Neuronal stem cell (in vitro differentiated cells): ENCODE measurements around the gene ANKS6.

Experiments
- DNase-seq: peaks from one replicate; pipeline ENCODE4 v3.0.0-alpha.2; 2013; ENCODE audit warnings: low spot score
- H2AFZ ChIP-seq: one replicate; pipeline ENCODE4 v1.6.1; 2013; ENCODE audit warnings: mild to moderate bottlenecking, low read length, inconsistent platforms
- H2AK5ac ChIP-seq: 2 replicates; pipeline ENCODE4 v1.6.1; 2013; ENCODE audit warnings: low read depth, mild to moderate bottlenecking, inconsistent platforms, low read length, moderate library complexity, mixed read lengths
- H2BK120ac ChIP-seq: 2 replicates; pipeline ENCODE4 v1.6.1; 2013; ENCODE audit warnings: low read depth, mild to moderate bottlenecking, inconsistent platforms, low read length, moderate library complexity, mixed read lengths
- H2BK12ac ChIP-seq: one replicate; pipeline ENCODE4 v1.6.1; 2013; ENCODE audit warnings: low read length, inconsistent platforms
- H2BK15ac ChIP-seq: 2 replicates; pipeline ENCODE4 v1.6.1; 2013; ENCODE audit warnings: mild to moderate bottlenecking, low read length, inconsistent platforms, mixed read lengths
- H2BK5ac ChIP-seq: one replicate; pipeline ENCODE4 v1.6.1; 2013; ENCODE audit warnings: inconsistent platforms, mild to moderate bottlenecking, low read length, moderate library complexity
- H3K14ac ChIP-seq: one replicate; pipeline ENCODE4 v1.6.1; 2013; ENCODE audit warnings: low read length, inconsistent platforms
- H3K18ac ChIP-seq: 2 replicates; pipeline ENCODE4 v1.6.1; 2013; ENCODE audit warnings: low read length, inconsistent platforms
- H3K23ac ChIP-seq: 2 replicates; pipeline ENCODE4 v1.6.1; 2013; ENCODE audit warnings: low read depth, mild to moderate bottlenecking, mixed read lengths, low read length, inconsistent platforms; ENCODE audit not compliant: poor library complexity
- H3K27ac ChIP-seq: replicated peaks from 3 replicates; pipeline ENCODE4 v1.5.1; 2013; ENCODE audit warnings: low read length, inconsistent platforms
- H3K27me3 ChIP-seq, 3 experiments: 2 replicates each; pipeline ENCODE4 v1.6.1; 2013; ENCODE audit warnings: low read length in 3 of 3, mild to moderate bottlenecking in 2 of 3, inconsistent platforms in 1 of 3, low read depth in 1 of 3, mixed read lengths in 1 of 3, moderate library complexity in 1 of 3; ENCODE audit not compliant: control insufficient read depth in 3 of 3, insufficient read depth in 3 of 3
- H3K36me3 ChIP-seq, 2 donors: replicated peaks in 1 of 2; 2 replicates each; pipeline ENCODE4 v1.6.1; 2013; ENCODE audit warnings: low read length in 2 of 2; ENCODE audit not compliant: control insufficient read depth in 2 of 2, insufficient read depth in 2 of 2
- H3K4ac ChIP-seq: 2 replicates; pipeline ENCODE4 v1.6.1; 2013; ENCODE audit warnings: inconsistent platforms, mild to moderate bottlenecking, low read length, moderate library complexity
- H3K4me1 ChIP-seq, 2 donors: 1 replicate in 1 of 2; 2 replicates in 1 of 2; pipeline ENCODE4 v1.6.1; 2013; ENCODE audit warnings: low read length in 2 of 2, low read depth in 1 of 2; ENCODE audit not compliant: control insufficient read depth in 2 of 2, insufficient read depth in 1 of 2
- H3K4me2 ChIP-seq: one replicate; pipeline ENCODE4 v1.6.1; 2013; ENCODE audit warnings: mild to moderate bottlenecking, low read length, inconsistent platforms; ENCODE audit not compliant: insufficient read depth, poor library complexity, severe bottlenecking
- H3K4me3 ChIP-seq, 2 donors: 2 replicates each; pipeline ENCODE4 v1.5.1; 2013; ENCODE audit warnings: low read length in 2 of 2, mild to moderate bottlenecking in 2 of 2, inconsistent platforms in 1 of 2, moderate library complexity in 1 of 2
- H3K79me1 ChIP-seq: one replicate; pipeline ENCODE4 v1.6.1; 2013; ENCODE audit warnings: low read depth, mild to moderate bottlenecking, inconsistent platforms, low read length, moderate library complexity
- H3K9ac ChIP-seq: one replicate; pipeline ENCODE4 v1.6.1; 2013; ENCODE audit warnings: mild to moderate bottlenecking, low read depth, low read length, inconsistent platforms; ENCODE audit not compliant: poor library complexity
- H3K9me3 ChIP-seq, 2 donors: replicated peaks in 1 of 2; 2 replicates each; pipeline versions ENCODE3 to v1.6.1; 2013; ENCODE audit warnings: low read length in 2 of 2, mild to moderate bottlenecking in 2 of 2, inconsistent platforms in 1 of 2, low read depth in 1 of 2, mixed read lengths in 1 of 2, moderate library complexity in 1 of 2; ENCODE audit not compliant: control insufficient read depth in 2 of 2, insufficient read depth in 1 of 2
- H4K8ac ChIP-seq: one replicate; pipeline ENCODE4 v1.6.1; 2013; ENCODE audit warnings: low read depth, mild to moderate bottlenecking, inconsistent platforms, low read length, moderate library complexity
- H4K91ac ChIP-seq: one replicate; pipeline ENCODE4 v1.6.1; 2013; ENCODE audit warnings: low read length, low read depth, mild to moderate bottlenecking, inconsistent platforms; ENCODE audit not compliant: poor library complexity
- WGBS, 2 donors: extraction: QIAGEN DNeasy Blood & Tissue Kit; methylation state at CpG; one replicate each; pipeline ENCODE4 v1.1.7; 2013; ENCODE audit warnings: missing lambda C conversion rate in 2 of 2, mixed read lengths in 1 of 2; ENCODE audit not compliant: insufficient read length in 2 of 2, insufficient replicate concordance in 1 of 2; ENCODE audit errors: extremely low coverage in 2 of 2; 5-methylcytosine and 5-hydroxymethylcytosine counted together

The ANKS6 gene

DNA sequence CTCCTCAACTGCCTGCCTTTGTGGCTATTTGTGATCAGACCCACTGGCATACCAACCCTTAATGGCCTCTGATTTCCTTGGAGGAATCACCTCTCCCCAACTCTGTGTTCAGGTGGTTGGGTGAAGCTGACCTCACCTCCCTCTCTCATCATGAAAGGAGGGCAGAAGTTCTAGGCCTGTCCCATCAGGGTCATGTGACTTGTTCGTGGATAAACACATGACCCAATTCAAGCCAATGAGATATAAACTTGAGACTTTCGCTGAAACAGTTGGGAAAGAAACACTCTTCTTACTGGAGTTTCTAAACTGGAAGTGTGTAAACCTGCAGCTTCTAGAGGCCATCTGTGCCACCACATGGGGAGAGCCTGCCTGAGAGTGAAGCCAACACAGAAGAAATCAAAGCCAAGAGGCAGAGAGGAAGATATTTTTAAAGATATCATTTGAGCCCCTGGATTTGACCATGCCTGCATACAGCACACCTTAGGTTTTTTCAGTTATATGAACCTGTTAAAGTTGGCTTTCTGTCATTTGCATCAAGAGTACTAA, 93.4 kb downstream of the ANKS6 start:
- H3K4me1 ChIP-seq: peaks cover 2 to 5% of the 10 kb centered on the region in 2 donors
- H3K79me1 ChIP-seq: no peaks in the 10 kb centered on the region
- no CpG with 5 or more reads among the region's 2 CpGs for WGBS, 2 donors
- H3K23ac ChIP-seq: no peak overlapping the region
- no peak overlapping the region for H3K18ac ChIP-seq
- peaks cover 12 to 68% (median 22%) of the 10 kb centered on the region in 3 experiments for H3K27me3 ChIP-seq
- H3K4ac ChIP-seq: no peak overlapping the region
- H2BK120ac ChIP-seq: no peak overlapping the region
- no peak overlapping the region for H3K14ac ChIP-seq
- H2BK15ac ChIP-seq: no peak overlapping the region
- no peak overlapping the region for H3K9ac ChIP-seq
- H3K4me3 ChIP-seq: no peak overlapping the region
- H3K27ac ChIP-seq: no peak overlapping the region
- H2AK5ac ChIP-seq: no peak overlapping the region
- H3K36me3 ChIP-seq: no peaks in the 10 kb centered on the region
- no peak overlapping the region for H4K8ac ChIP-seq
- H3K4me2 ChIP-seq: no peak overlapping the region
- no peak overlapping the region for H2AFZ ChIP-seq
- no peak overlapping the region for H4K91ac ChIP-seq
- no peak overlapping the region for H2BK5ac ChIP-seq
- no peaks in the 10 kb centered on the region for H3K9me3 ChIP-seq
- H2BK12ac ChIP-seq: no peak overlapping the region
- DNase-seq: no peak

DNA sequence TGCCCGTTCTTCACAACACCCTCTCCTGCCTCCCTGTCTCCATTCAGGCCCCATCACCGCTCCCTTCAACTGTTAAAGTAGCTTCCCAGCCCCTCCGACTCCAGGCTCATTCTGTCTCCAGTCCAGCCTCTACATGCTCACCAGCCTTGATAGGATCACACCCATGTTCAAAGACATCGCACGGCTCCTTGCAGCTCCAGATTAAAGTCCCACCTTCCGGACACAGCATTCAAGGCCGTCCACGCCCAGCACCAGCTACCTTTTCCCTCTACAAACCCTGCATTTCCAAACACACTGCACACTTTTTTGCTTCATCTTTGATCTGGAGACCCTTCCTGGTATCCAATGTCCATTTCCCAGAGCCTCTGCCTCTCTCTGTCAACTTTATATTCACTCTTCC, 94.0 kb downstream of the ANKS6 start:
- Histone ChIP-seq H3K23ac (no peak overlapping the region), H4K91ac (no peak overlapping the region), H2BK120ac (no peak overlapping the region), H4K8ac (no peak overlapping the region), H2BK5ac (no peak overlapping the region), H3K27me3 (peaks cover 7 to 62% (median 16%) of the 10 kb centered on the region in 3 experiments), H3K4me1 (peaks cover 2 to 5% of the 10 kb centered on the region in 2 donors), H3K4ac (no peak overlapping the region), H3K14ac (no peak overlapping the region), H3K18ac (no peak overlapping the region), H3K79me1 (no peaks in the 10 kb centered on the region), H2BK15ac (no peak overlapping the region), H3K36me3 (no peaks in the 10 kb centered on the region), H2BK12ac (no peak overlapping the region), H3K27ac (no peak overlapping the region), H3K9ac (no peak overlapping the region), H2AK5ac (no peak overlapping the region), H3K9me3 (no peaks in the 10 kb centered on the region), H3K4me3 (no peak overlapping the region), H3K4me2 (no peak overlapping the region), H2AFZ (no peak overlapping the region)
- no peak for DNase-seq
- no CpG with 5 or more reads among the region's 8 CpGs for WGBS, 2 donors

DNA sequence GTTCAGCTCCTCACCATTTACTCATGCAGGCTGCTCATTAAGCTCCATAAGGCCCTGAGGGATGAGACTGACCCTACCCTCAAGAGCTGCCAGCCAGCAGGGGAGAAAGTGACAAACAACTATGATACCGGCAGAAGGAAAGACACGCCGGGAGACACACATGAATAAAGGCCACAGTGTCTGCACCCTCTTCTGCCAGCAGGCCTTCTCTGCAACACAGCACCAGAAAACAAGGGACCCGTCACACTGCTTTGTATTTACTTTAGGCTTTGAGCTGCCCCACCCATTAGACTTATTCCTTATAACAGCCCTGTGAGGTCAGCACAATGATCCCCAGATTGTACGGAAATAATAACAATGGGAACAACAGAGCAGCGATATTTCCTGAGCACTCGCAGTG, 94.8 kb downstream of the ANKS6 start:
- no peak overlapping the region for H2BK120ac ChIP-seq
- no peak overlapping the region for H2BK15ac ChIP-seq
- H3K36me3 ChIP-seq: no peaks in the 10 kb centered on the region
- H3K14ac ChIP-seq: no peak overlapping the region
- H3K79me1 ChIP-seq: no peaks in the 10 kb centered on the region
- no peak overlapping the region for H3K23ac ChIP-seq
- H4K91ac ChIP-seq: no peak overlapping the region
- H3K18ac ChIP-seq: no peak overlapping the region
- H2BK12ac ChIP-seq: no peak overlapping the region
- no peak overlapping the region for H3K4me2 ChIP-seq
- no peaks in the 10 kb centered on the region for H3K9me3 ChIP-seq
- peaks cover 4 to 57% (median 10%) of the 10 kb centered on the region in 3 experiments for H3K27me3 ChIP-seq
- no peak overlapping the region for H4K8ac ChIP-seq
- H2AK5ac ChIP-seq: no peak overlapping the region
- no peaks in the 10 kb centered on the region for H3K4me1 ChIP-seq
- H2BK5ac ChIP-seq: no peak overlapping the region
- DNase-seq: no peak
- no peak overlapping the region for H3K4ac ChIP-seq
- H3K27ac ChIP-seq: no peak overlapping the region
- no peak overlapping the region for H3K4me3 ChIP-seq
- H3K9ac ChIP-seq: no peak overlapping the region
- no peak overlapping the region for H2AFZ ChIP-seq
- no CpG with 5 or more reads among the region's 7 CpGs for WGBS, 2 donors

DNA sequence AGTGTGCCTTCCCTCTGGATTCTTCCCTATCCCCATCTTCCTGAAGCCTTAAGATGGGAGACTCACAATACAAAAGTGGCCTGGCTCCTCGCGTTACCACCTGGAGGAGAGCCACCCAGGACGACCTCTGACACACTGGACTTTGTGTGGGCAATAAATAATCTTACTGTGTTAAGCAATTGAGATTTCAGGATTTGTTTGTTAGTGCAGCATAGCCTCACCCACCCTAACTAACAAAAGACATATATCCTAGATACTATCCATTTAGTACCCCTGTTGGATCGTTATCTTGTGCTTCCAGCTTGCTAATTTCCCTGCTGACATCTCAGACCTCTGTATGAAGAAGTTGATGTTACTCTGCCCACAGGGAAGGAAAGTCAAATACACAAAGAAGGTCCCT, 95.6 kb downstream of the ANKS6 start:
- WGBS, 2 donors: no CpG with 5 or more reads among the region's 4 CpGs
- Histone ChIP-seq H3K27me3 (peaks cover 0 to 54% (median 3%) of the 10 kb centered on the region in 3 experiments), H3K79me1 (no peaks in the 10 kb centered on the region), H2AFZ (no peak overlapping the region), H3K4me3 (no peak overlapping the region), H2BK15ac (no peak overlapping the region), H2BK5ac (no peak overlapping the region), H3K14ac (no peak overlapping the region), H2BK120ac (no peak overlapping the region), H2AK5ac (no peak overlapping the region), H3K4me2 (no peak overlapping the region), H3K23ac (no peak overlapping the region), H3K36me3 (no peaks in the 10 kb centered on the region), H3K9me3 (no peaks in the 10 kb centered on the region), H3K4me1 (no peaks in the 10 kb centered on the region), H4K91ac (no peak overlapping the region), H3K4ac (no peak overlapping the region), H4K8ac (no peak overlapping the region), H3K18ac (no peak overlapping the region), H3K9ac (no peak overlapping the region), H3K27ac (no peak overlapping the region), H2BK12ac (no peak overlapping the region)
- DNase-seq: no peak
